ENCODE measurements around the gene TRPM2.

- TF ChIP-seq CTCF (conservative IDR thresholded peaks at IDR 0.05) (no peak), EZH2 (IDR thresholded peaks at IDR 0.05; ENCODE audit: low read depth) (no peak)
Measured at GRCh38 chr21:44324106-44324853, 29.1 kb upstream of the TRPM2 start.
